HepG2 (cell line): ENCODE data around the gene LTB4R. TPM values are rescaled to one million over a fixed set of nuclear protein-coding genes. Genes with fewer than 3 reads are reported as not detected.

ENCODE experiments used
- AGO1 ChIP-seq: fragments of 200-400 bp; formaldehyde crosslinking; IDR thresholded peaks from 2 replicates; pipeline ENCODE4 v1.6.1; 2017; ENCODE audit warnings: mild to moderate bottlenecking, low read depth, low read length, moderate library complexity; ENCODE audit not compliant: poor library complexity, severe bottlenecking
- ARID2 ChIP-seq: sonication (generic); formaldehyde crosslinking; IDR thresholded peaks from 2 replicates; pipeline ENCODE4 v1.8.1; 2022; ENCODE audit warnings: mild to moderate bottlenecking, missing genetic modification reagents, borderline replicate concordance
- ATF7 ChIP-seq, 2 experiments: fragments of 450-650 bp in 1 of 2; sonication (generic) in 1 of 2; formaldehyde crosslinking in 1 of 2; IDR thresholded peaks; 2 replicates each; pipeline versions ENCODE4 v1.4.0 to v1.6.1; 2016 to 2020; ENCODE audit warnings: antibody characterized with exemption in 1 of 2, mild to moderate bottlenecking in 1 of 2, missing genetic modification reagents in 1 of 2
- ELK4 ChIP-seq: sonication (generic); formaldehyde crosslinking; IDR thresholded peaks from 2 replicates; pipeline ENCODE4 v1.9.0; 2021; ENCODE audit warnings: missing genetic modification reagents, borderline replicate concordance
- FLYWCH1 ChIP-seq: sonication (generic); formaldehyde crosslinking; IDR thresholded peaks from 2 replicates; pipeline ENCODE4 v1.8.1; 2023; ENCODE audit warnings: mild to moderate bottlenecking, missing genetic modification reagents
- FOXA1 ChIP-seq, 2 experiments: fragments of 450-650 bp in 1 of 2; sonication (generic) in 1 of 2; formaldehyde crosslinking in 1 of 2; IDR thresholded peaks; 2 replicates each; pipeline versions ENCODE4 v1.4.0 to v1.6.1; 2016 to 2020; ENCODE audit warnings: missing genetic modification reagents in 1 of 2
- NFIC ChIP-seq: IDR thresholded peaks from 2 replicates; pipeline ENCODE4 v1.6.1; 2012; ENCODE audit warnings: mild to moderate bottlenecking, low read length, inconsistent platforms
- RBM39 ChIP-seq: fragments of 200-400 bp; formaldehyde crosslinking; IDR thresholded peaks from one replicate; pipeline ENCODE4 v1.6.1; 2018; ENCODE audit warnings: antibody characterized with exemption, mild to moderate bottlenecking, low read depth, low read length; ENCODE audit not compliant: poor library complexity, severe bottlenecking
- SNAPC4 ChIP-seq: sonication (generic); formaldehyde crosslinking; IDR thresholded peaks from 2 replicates; pipeline ENCODE4 v1.4.0; 2020; ENCODE audit warnings: mild to moderate bottlenecking, missing genetic modification reagents
- ZFAT ChIP-seq: sonication (generic); formaldehyde crosslinking; conservative IDR thresholded peaks from 2 replicates; pipeline ENCODE4 v1.8.1; 2023; ENCODE audit warnings: missing genetic modification reagents, inconsistent platforms
- ZNF142 ChIP-seq: sonication (generic); formaldehyde crosslinking; IDR thresholded peaks from 2 replicates; pipeline ENCODE4 v1.4.0; 2020; ENCODE audit warnings: missing genetic modification reagents
- ZNF180 ChIP-seq: sonication (generic); formaldehyde crosslinking; IDR thresholded peaks from 2 replicates; pipeline ENCODE4 v1.4.0; 2020; ENCODE audit warnings: low read depth, missing genetic modification reagents, borderline replicate concordance
- ZNF225 ChIP-seq: sonication (generic); formaldehyde crosslinking; IDR thresholded peaks from 2 replicates; pipeline ENCODE4 v1.4.0; 2020; ENCODE audit warnings: mild to moderate bottlenecking, missing genetic modification reagents
- ZNF350 ChIP-seq: sonication (generic); formaldehyde crosslinking; IDR thresholded peaks from 2 replicates; pipeline ENCODE4 v1.4.0; 2020; ENCODE audit warnings: mild to moderate bottlenecking, low read depth, missing genetic modification reagents, borderline replicate concordance
- ZNF605 ChIP-seq: sonication (generic); formaldehyde crosslinking; IDR thresholded peaks from 2 replicates; pipeline ENCODE4 v1.8.0; 2022; ENCODE audit warnings: mild to moderate bottlenecking, missing genetic modification reagents
- polyA plus RNA-seq, 8 experiments: library from polyadenylated mRNA; depleted of rRNA in 3 of 8; stranded (reverse) in 7 of 8; unstranded in 1 of 8; fragments of >200 nt; fragmentation: Illumina TruSeq in 4 of 8; extraction: Trizol in 4 of 8; gene quantifications; 2 replicates each; pipeline versions ENCODE4 v1.2.1 to v1.2.3, GENCODE V29; 2011 to 2016; ENCODE audit warnings: low read depth in 4 of 8, missing spikeins in 1 of 8, mixed read lengths in 1 of 8; ENCODE audit not compliant: insufficient read depth in 1 of 8
- total RNA-seq, 5 experiments: library from RNA; depleted of rRNA; stranded (reverse); fragments of >200 nt; fragmentation: Illumina TruSeq; extraction: Trizol; gene quantifications; 2 replicates each; pipeline ENCODE4 v1.2.3, GENCODE V29; 2016; ENCODE audit warnings: low read depth in 1 of 5

Gene LTB4R
- total and polyA plus RNA-seq, 2 of the 13 experiments (the other 11 are each of a cell fraction or from before 2014, with no cell fraction given) = 3.2 to 8.2 TPM

- no peak for TF ChIP-seq ARID2 (CRISPR knock-in tag)
- TF ChIP-seq FOXA1 (IDR thresholded peaks at IDR 0.05) = no peak
- no peak for TF ChIP-seq FOXA1 (CRISPR knock-in tag; IDR thresholded peaks at IDR 0.05)
- TF ChIP-seq SNAPC4 = no peak
- TF ChIP-seq ZNF350 (CRISPR knock-in tag) = 0 out of 2 replicates have a peak, but pooled peaks have one; percentile 56
- TF ChIP-seq ELK4 (CRISPR knock-in tag) = no peak
- no peak for TF ChIP-seq ZNF180 (CRISPR knock-in tag)
- TF ChIP-seq ZFAT = no peak
- TF ChIP-seq FLYWCH1 (CRISPR knock-in tag) = no peak
- 0 out of 2 replicates have a peak, but pooled peaks have one; percentile 1 for TF ChIP-seq ZNF605
- TF ChIP-seq ATF7 (IDR thresholded peaks at IDR 0.05) = peak; percentile 90
- TF ChIP-seq ATF7 (CRISPR knock-in tag; IDR thresholded peaks at IDR 0.05) = no peak
- no peak for TF ChIP-seq AGO1
- no peak for TF ChIP-seq ZNF142 (CRISPR knock-in tag)
- peak; percentile 47; the same call in 1 of the 2 replicates for TF ChIP-seq ZNF225 (CRISPR knock-in tag)
- TF ChIP-seq NFIC = no peak
- no peak for TF ChIP-seq RBM39
These were observed 26.0 kb downstream of the LTB4R start (continued) for GRCh38 chr14:24337144-24337823.
